Endothelial cell of umbilical vein (primary cell): ENCODE measurements around the gene LKAAEAR1. TPM values are rescaled to one million over a fixed set of nuclear protein-coding genes. Genes with fewer than 3 reads are reported as not detected.

Experiments used
- Bru-seq: library from RNA; stranded (reverse); fragments of 400-500 nt; gene quantifications from one replicate; lab custom pipeline; 2021; lab: Mats Ljungman, UMichigan
- BruChase-seq, 2 experiments: library from RNA; stranded (reverse); fragments of 400-500 nt; gene quantifications; one replicate each; lab custom pipeline; 2021; lab: Mats Ljungman, UMichigan
- BruUV-seq: library from RNA; stranded (reverse); fragments of 400-500 nt; replicated peaks from 2 replicates; lab custom pipeline; 2021; lab: Mats Ljungman, UMichigan
- CTCF ChIA-PET: fragments of 300-600, 350-600 bp; sonication (Branson Sonifier 250); formaldehyde crosslinking; loops from one replicate; lab custom pipeline; 2021; ENCODE audit warnings: antibody characterized with exemption, inconsistent platforms; lab: Charles Lee
- POLR2A ChIA-PET: fragments of 300-600, 350-600 bp; sonication (Branson Sonifier 250); formaldehyde crosslinking; loops from one replicate; lab custom pipeline; 2021; ENCODE audit warnings: antibody characterized with exemption, inconsistent platforms; lab: Charles Lee
- DNase-seq: peaks from one replicate; pipeline ENCODE4 v3.0.0-alpha.2; 2011; ENCODE audit warnings: low read depth, low spot score
- FAIRE-seq: peaks from 2 replicates; lab custom pipeline; 2011; peaks lifted over from hg19 to GRCh38; lab: Jason Lieb, UNC
- H2AFZ ChIP-seq: 2 replicates; pipeline ENCODE4 v1.6.0; 2012; ENCODE audit warnings: low read depth, low read length, control low read depth, inconsistent platforms
- H3K27ac ChIP-seq: 2 replicates; pipeline ENCODE4 v1.5.1; 2011; ENCODE audit warnings: low read depth, mild to moderate bottlenecking, control low read depth, low read length, moderate library complexity; ENCODE audit not compliant: insufficient read depth
- H3K27me3 ChIP-seq, 2 experiments: 2 replicates each; pipeline versions ENCODE4 v1.6.0 to v1.6.1; 2011; ENCODE audit warnings: low read length in 2 of 2, mixed read lengths in 1 of 2; ENCODE audit not compliant: control insufficient read depth in 2 of 2, insufficient read depth in 2 of 2
- H3K36me3 ChIP-seq, 2 experiments: 2 replicates in 1 of 2; 3 replicates in 1 of 2; pipeline ENCODE4 v1.5.1; 2011; ENCODE audit warnings: low read length in 2 of 2, mild to moderate bottlenecking in 1 of 2, moderate library complexity in 1 of 2; ENCODE audit not compliant: control insufficient read depth in 2 of 2, insufficient read depth in 2 of 2; ENCODE audit errors: extremely low read depth in 1 of 2
- H3K4me1 ChIP-seq: 3 replicates; pipeline ENCODE4 v1.5.1; 2011; ENCODE audit warnings: mild to moderate bottlenecking, low read length; ENCODE audit not compliant: control insufficient read depth, insufficient read depth; ENCODE audit errors: extremely low read depth
- H3K4me2 ChIP-seq: 2 replicates; pipeline ENCODE4 v1.6.1; 2011; ENCODE audit warnings: low read length, control low read depth, mixed read lengths; ENCODE audit not compliant: insufficient read depth
- H3K4me3 ChIP-seq, 3 experiments: fragments of 200-600 bp in 1 of 3; sonication (generic), shearing (Covaris generic) in 1 of 3; replicated peaks in 1 of 3; 2 replicates each; pipeline ENCODE4 v1.5.1; 2011 to 2016; ENCODE audit warnings: control low read depth in 3 of 3, low read length in 3 of 3, mild to moderate bottlenecking in 2 of 3, inconsistent platforms in 1 of 3, low read depth in 1 of 3, moderate library complexity in 1 of 3; ENCODE audit not compliant: insufficient read depth in 1 of 3
- H3K79me2 ChIP-seq: 2 replicates; pipeline ENCODE4 v1.6.0; 2012; ENCODE audit warnings: low read length, inconsistent platforms; ENCODE audit not compliant: control insufficient read depth, insufficient read depth
- H3K9ac ChIP-seq: replicated peaks from 2 replicates; pipeline ENCODE3; 2011; ENCODE audit warnings: low read length, control low read depth; ENCODE audit not compliant: insufficient read depth; ENCODE audit errors: extremely low read depth
- H3K9me1 ChIP-seq: replicated peaks from 3 replicates; pipeline ENCODE4 v1.6.0; 2011; ENCODE audit warnings: mild to moderate bottlenecking, low read length; ENCODE audit not compliant: control insufficient read depth, insufficient read depth; ENCODE audit errors: extremely low read depth
- H3K9me3 ChIP-seq: replicated peaks from 2 replicates; pipeline ENCODE4 v1.5.1; 2012; ENCODE audit warnings: low read length, inconsistent platforms; ENCODE audit not compliant: control insufficient read depth, insufficient read depth
- H4K20me1 ChIP-seq: replicated peaks from 2 replicates; pipeline ENCODE3; 2011; ENCODE audit warnings: mild to moderate bottlenecking, low read length; ENCODE audit not compliant: control insufficient read depth, insufficient read depth; ENCODE audit errors: extremely low read depth
- EZH2 ChIP-seq: IDR thresholded peaks from 2 replicates; pipeline ENCODE4 v1.6.1; 2012; ENCODE audit warnings: borderline replicate concordance, low read depth, mild to moderate bottlenecking, moderate library complexity, low read length, inconsistent platforms; ENCODE audit not compliant: severe bottlenecking
- GATA2 ChIP-seq: IDR thresholded peaks from 2 replicates; pipeline ENCODE4 v1.7.0; 2011; ENCODE audit warnings: low read depth, mild to moderate bottlenecking, moderate library complexity, mixed read lengths, low read length; ENCODE audit not compliant: insufficient read length, insufficient read depth
- dilution Hi-C: fragments of 300-500 bp; cut with MboI; formaldehyde crosslinking; loops from one replicate; pipeline ENCODE4 v1.15.0; 2019; ENCODE audit warnings: low sequenced_read_pairs; ENCODE audit not compliant: extremely low pct_ligation_motif_present
- intact Hi-C: fragments of 100-400 bp; cut with micrococcal nuclease; formaldehyde crosslinking; loops from one replicate; pipeline ENCODE4 v1.10.0; 2022
- long read RNA-seq: library from polyadenylated mRNA; stranded (forward); transcript quantifications from one replicate; pipeline ENCODE4 v2.0.0, GENCODE V29; 2021
- polyA minus RNA-seq, 3 experiments: library from RNA; depleted of rRNA, polyadenylated mRNA; stranded (reverse); fragments of >200 nt; gene quantifications; 1 replicate in 1 of 3; 2 replicates in 2 of 3; pipeline ENCODE4 v1.2.3, GENCODE V29; 2011
- polyA plus RNA-seq, 4 experiments: library from polyadenylated mRNA; depleted of rRNA in 3 of 4; stranded (reverse) in 3 of 4; unstranded in 1 of 4; fragments of >200 nt; gene quantifications; 2 replicates each; pipeline versions ENCODE4 v1.2.1 to v1.2.3, GENCODE V29; 2011 to 2012; ENCODE audit warnings: missing spikeins in 1 of 4
- total RNA-seq: library from RNA; stranded (reverse); gene quantifications from 2 replicates; pipeline ENCODE4 v1.2.3, GENCODE V29; 2021

Gene LKAAEAR1, protein sequence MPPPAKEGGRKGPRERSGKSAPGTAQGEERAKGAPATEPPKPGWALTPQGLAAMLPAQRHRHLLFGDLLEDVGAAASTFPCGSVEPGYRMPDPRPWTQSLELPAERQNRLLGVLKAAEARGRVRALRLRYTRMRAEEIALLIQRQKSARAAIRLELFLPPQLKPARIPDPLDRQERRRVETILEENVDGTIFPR
- total RNA-seq, result not detected in 2 replicates
- polyA plus RNA-seq, result 0.29 and 0.46 TPM in 2 replicates
- polyA plus RNA-seq (2011; cell fraction: cytosol; rRNA removed), result 0.16 TPM in 1 of 2 replicates, not detected in the other
- polyA plus RNA-seq (2011; cell fraction: nucleus; rRNA removed), result not detected in 2 replicates
- polyA plus RNA-seq (2012), result 0.21 TPM in 1 of 2 replicates, not detected in the other
- not detected in 2 replicates for polyA minus RNA-seq
- not detected for polyA minus RNA-seq (2011; cell fraction: cytosol; rRNA and poly(A)+ RNA removed)
- polyA minus RNA-seq (2011; cell fraction: nucleus; rRNA and poly(A)+ RNA removed), result not detected in 2 replicates
- Bru-seq, nascent RNA, result not detected
- not detected for BruChase-seq, experiment 1, labeled RNA remaining after a 6-hour chase
- BruChase-seq, experiment 2, labeled RNA remaining after a 2-hour chase, result not detected
- long read RNA-seq, partial matches to known transcripts, result 1 of 4 reads
- long read RNA-seq, other reads (novel, unspliced or antisense), result 1 of 4 reads

DNA sequence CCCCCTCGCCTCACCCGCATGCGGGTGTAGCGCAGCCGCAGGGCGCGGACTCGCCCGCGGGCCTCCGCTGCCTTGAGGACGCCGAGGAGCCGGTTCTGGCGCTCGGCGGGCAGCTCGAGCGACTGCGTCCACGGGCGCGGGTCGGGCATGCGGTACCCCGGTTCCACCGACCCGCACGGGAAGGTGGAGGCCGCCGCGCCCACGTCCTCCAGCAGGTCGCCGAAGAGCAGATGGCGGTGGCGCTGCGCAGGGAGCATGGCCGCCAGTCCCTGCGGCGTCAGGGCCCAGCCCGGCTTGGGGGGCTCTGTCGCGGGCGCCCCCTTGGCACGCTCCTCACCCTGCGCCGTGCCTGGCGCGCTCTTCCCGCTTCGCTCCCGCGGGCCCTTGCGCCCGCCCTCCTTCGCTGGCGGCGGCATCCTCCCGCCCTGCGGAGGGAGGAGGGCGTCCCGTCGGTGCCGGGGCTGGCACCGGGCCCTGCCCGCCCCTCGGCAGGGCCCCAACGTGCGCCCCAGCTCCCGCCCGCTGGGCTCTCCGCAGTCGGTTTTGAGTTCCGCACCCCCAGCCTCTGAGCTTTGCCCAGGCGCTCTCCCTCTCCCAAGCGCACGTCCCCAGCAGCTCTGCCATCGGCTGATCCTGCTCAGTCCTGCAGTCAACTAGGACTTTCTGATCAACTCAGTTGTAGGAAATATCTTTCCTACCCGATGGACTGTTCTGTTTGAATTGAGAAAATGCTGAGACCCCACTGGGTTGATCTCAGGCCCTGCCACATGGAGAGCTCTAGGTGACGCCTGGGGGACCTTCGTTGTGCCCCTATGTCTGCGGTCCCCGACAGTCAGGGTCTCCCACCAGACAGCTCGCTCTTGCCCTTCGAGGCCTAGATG, at the start of gene LKAAEAR1:
Gene LKAAEAR1 (minus strand): TSS at position 595 of the 881 bp plus-strand sequence. CDS start 179 bp downstream, at position 416.
- H3K4me1 ChIP-seq, result peaks cover 10% of the 10 kb centered on the region
- peak within 1 kb of the TSS; percentile 34 for H3K4me2 ChIP-seq
- peaks cover 23 to 32% of the 10 kb centered on the region in 2 experiments for H3K27me3 ChIP-seq
- FAIRE-seq (no peak), DNase-seq (peak; percentile 23)
- ChIA-PET CTCF (interaction anchor here (0.7 to 2.8 kb wide), 23 partner anchors 9 to 591 kb away, joined by 3 to 66 read pairs (median 5); partner anchors contain the start of genes NPBWR2, PRPF6, SAMD10 and TCEA2), POLR2A (interaction anchor here (1.0 kb wide), 1 partner anchor 45 kb away, joined by 3 read pairs; no protein-coding TSS in a partner anchor)
- H3K9me3 ChIP-seq, result no peaks in the 10 kb centered on the region
- dilution Hi-C loops, result no loop called here
- BruUV-seq, result no TSS peak
- intact Hi-C loops, result loop anchor here (1.0 kb wide), 2 partner anchors 18 to 36 kb away; no protein-coding TSS in a partner anchor
- peak within 1 kb of the TSS in 1 of 3 experiments; percentile 34 for H3K4me3 ChIP-seq
- no peak within 1 kb of the TSS for H3K9ac ChIP-seq
- no peak within 1 kb of the TSS for H3K27ac ChIP-seq
- H4K20me1 ChIP-seq, result no peaks in the 10 kb centered on the region
- no peaks in the 10 kb centered on the region for H3K79me2 ChIP-seq
- H2AFZ ChIP-seq, result peak within 1 kb of the TSS; percentile 46
- no peak for TF ChIP-seq GATA2
- TF ChIP-seq EZH2, result peak; percentile 100
- no peaks in the 10 kb centered on the region for H3K9me1 ChIP-seq
- H3K36me3 ChIP-seq, result no peaks in the 10 kb centered on the region
